PC-9 (cell line): Measurements from ENCODE around the gene AP4S1.

Source experiments
- CTCF ChIP-seq: fragments of 200-600 bp; sonication (generic); conservative IDR thresholded peaks from 2 replicates; pipeline ENCODE4 v1.6.1; 2017; ENCODE audit warnings: mixed run types, antibody characterized with exemption, mild to moderate bottlenecking, moderate library complexity
- EZH2 ChIP-seq: fragments of 200-600 bp; sonication (generic); IDR thresholded peaks from 2 replicates; pipeline ENCODE4 v1.8.0; 2017; ENCODE audit warnings: antibody characterized with exemption, low read depth

GRCh38 chr14:30977752-30978151, 47.7 kb upstream of the AP4S1 start:
- TF ChIP-seq CTCF (no peak), EZH2 (no peak)
